Endothelial cell (in vitro differentiated cells): ENCODE data around the gene NREP. TPM values are rescaled to one million over a fixed set of nuclear protein-coding genes. Genes with fewer than 3 reads are reported as not detected.

Experiments
- DNase-seq: peaks from one replicate; pipeline ENCODE4 v3.0.0; 2021; ENCODE audit warnings: low spot score
- H3K27ac Mint-ChIP-seq: one replicate; pipeline ENCODE4 v1.8.0; 2021; ENCODE audit warnings: mixed read lengths, inconsistent platforms; ENCODE audit not compliant: unreplicated experiment
- H3K27me3 Mint-ChIP-seq: one replicate; pipeline ENCODE4 v1.8.0; 2021; ENCODE audit warnings: mild to moderate bottlenecking, moderate library complexity, mixed read lengths, inconsistent platforms; ENCODE audit not compliant: unreplicated experiment
- H3K36me3 Mint-ChIP-seq: one replicate; pipeline ENCODE4 v1.8.0; 2021; ENCODE audit warnings: mild to moderate bottlenecking, low read depth, mixed read lengths, inconsistent platforms; ENCODE audit not compliant: unreplicated experiment
- H3K4me1 Mint-ChIP-seq: one replicate; pipeline ENCODE4 v1.8.0; 2021; ENCODE audit warnings: mild to moderate bottlenecking, mixed read lengths, inconsistent platforms; ENCODE audit not compliant: unreplicated experiment
- H3K4me3 Mint-ChIP-seq: one replicate; pipeline ENCODE4 v1.8.0; 2021; ENCODE audit warnings: mild to moderate bottlenecking, mixed read lengths, inconsistent platforms; ENCODE audit not compliant: unreplicated experiment
- H3K9me3 Mint-ChIP-seq: one replicate; pipeline ENCODE4 v1.8.0; 2021; ENCODE audit warnings: mixed read lengths, inconsistent platforms; ENCODE audit not compliant: unreplicated experiment
- total RNA-seq: library from RNA; stranded (reverse); fragmentation: NEBNext Ultra II Directional; extraction: Animal tissue kit (Norgen Biotek cat#: 25700); gene quantifications from one replicate; pipeline ENCODE4 v1.2.1, GENCODE V29; 2021; ENCODE audit not compliant: unreplicated experiment
- TF ChIP-seq, protein P1 (sequence below): fragments of 200-600 bp; sonication (generic); IDR thresholded peaks from one replicate; pipeline ENCODE4 v1.5.0; 2021; ENCODE audit warnings: antibody characterized with exemption; ENCODE audit not compliant: unreplicated experiment

The NREP gene
- total RNA-seq, 1 donor from 2014 or later: 218 TPM

GRCh38 chr5:111783537-111783936 is 26.5 kb upstream of the NREP start:
- TF ChIP-seq, protein P1, sequence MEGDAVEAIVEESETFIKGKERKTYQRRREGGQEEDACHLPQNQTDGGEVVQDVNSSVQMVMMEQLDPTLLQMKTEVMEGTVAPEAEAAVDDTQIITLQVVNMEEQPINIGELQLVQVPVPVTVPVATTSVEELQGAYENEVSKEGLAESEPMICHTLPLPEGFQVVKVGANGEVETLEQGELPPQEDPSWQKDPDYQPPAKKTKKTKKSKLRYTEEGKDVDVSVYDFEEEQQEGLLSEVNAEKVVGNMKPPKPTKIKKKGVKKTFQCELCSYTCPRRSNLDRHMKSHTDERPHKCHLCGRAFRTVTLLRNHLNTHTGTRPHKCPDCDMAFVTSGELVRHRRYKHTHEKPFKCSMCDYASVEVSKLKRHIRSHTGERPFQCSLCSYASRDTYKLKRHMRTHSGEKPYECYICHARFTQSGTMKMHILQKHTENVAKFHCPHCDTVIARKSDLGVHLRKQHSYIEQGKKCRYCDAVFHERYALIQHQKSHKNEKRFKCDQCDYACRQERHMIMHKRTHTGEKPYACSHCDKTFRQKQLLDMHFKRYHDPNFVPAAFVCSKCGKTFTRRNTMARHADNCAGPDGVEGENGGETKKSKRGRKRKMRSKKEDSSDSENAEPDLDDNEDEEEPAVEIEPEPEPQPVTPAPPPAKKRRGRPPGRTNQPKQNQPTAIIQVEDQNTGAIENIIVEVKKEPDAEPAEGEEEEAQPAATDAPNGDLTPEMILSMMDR: no peak
- H3K9me3 Mint-ChIP-seq: no peaks in the 10 kb centered on the region
- H3K27ac Mint-ChIP-seq: no peak overlapping the region
- no peak overlapping the region for H3K4me3 Mint-ChIP-seq
- no peaks in the 10 kb centered on the region for H3K36me3 Mint-ChIP-seq
- H3K27me3 Mint-ChIP-seq: no peaks in the 10 kb centered on the region
- H3K4me1 Mint-ChIP-seq: peaks cover 6% of the 10 kb centered on the region
- DNase-seq: no peak

GRCh38 chr5:111782216-111782615 is 25.2 kb upstream of the NREP start:
- no peak for DNase-seq
- Mint-ChIP-seq H3K4me3 (no peak overlapping the region), H3K4me1 (peaks cover 6% of the 10 kb centered on the region), H3K27ac (no peak overlapping the region), H3K36me3 (no peaks in the 10 kb centered on the region), H3K9me3 (no peaks in the 10 kb centered on the region), H3K27me3 (no peaks in the 10 kb centered on the region)
- TF ChIP-seq, protein P1: no peak

DNA sequence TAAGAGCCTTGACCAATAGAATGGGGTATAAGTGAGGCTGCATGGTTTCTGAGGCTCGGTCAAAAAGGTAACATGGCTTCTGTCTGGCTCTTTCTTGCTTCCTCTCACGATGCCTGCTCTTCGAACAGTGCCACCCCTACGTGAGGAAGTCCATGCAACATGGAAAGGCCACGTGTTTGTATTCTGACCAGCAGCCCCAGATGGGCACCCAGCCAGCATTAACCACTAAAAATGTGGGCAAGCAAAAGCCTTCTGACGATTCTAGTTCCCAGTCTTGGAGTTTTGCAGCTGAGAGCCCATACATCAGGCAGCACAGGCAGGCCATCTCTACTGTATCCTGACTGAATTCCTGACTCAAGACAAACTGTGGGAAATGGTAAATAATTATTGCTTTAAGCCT is 24.2 kb upstream of the NREP start:
- H3K4me1 Mint-ChIP-seq: peaks cover 6% of the 10 kb centered on the region
- no peaks in the 10 kb centered on the region for H3K9me3 Mint-ChIP-seq
- DNase-seq: no peak

GRCh38 chr5:111779922-111780292 is 22.9 kb upstream of the NREP start:
- no peak for DNase-seq
- TF ChIP-seq, protein P1: no peak
- Mint-ChIP-seq H3K27ac (no peak overlapping the region), H3K4me1 (peaks cover under 1% of the 10 kb centered on the region), H3K4me3 (no peak overlapping the region), H3K27me3 (no peaks in the 10 kb centered on the region), H3K36me3 (no peaks in the 10 kb centered on the region), H3K9me3 (no peaks in the 10 kb centered on the region)

More for the DNA sequence above, 24.2 kb upstream of the NREP start:
- Mint-ChIP-seq H3K36me3 (no peaks in the 10 kb centered on the region), H3K27ac (no peak overlapping the region), H3K27me3 (no peaks in the 10 kb centered on the region), H3K4me3 (no peak overlapping the region)
- TF ChIP-seq, protein P1: no peak

GRCh38 chr5:111779260-111779921 is 22.4 kb upstream of the NREP start:
- no peak overlapping the region for H3K4me3 Mint-ChIP-seq
- H3K4me1 Mint-ChIP-seq: peaks cover 4% of the 10 kb centered on the region

More at GRCh38 chr5:111779260-111779921, 22.4 kb upstream of the NREP start:
- DNase-seq: no peak
- H3K27me3 Mint-ChIP-seq: no peaks in the 10 kb centered on the region
- no peaks in the 10 kb centered on the region for H3K36me3 Mint-ChIP-seq
- H3K9me3 Mint-ChIP-seq: no peaks in the 10 kb centered on the region
- TF ChIP-seq, protein P1: no peak
- H3K27ac Mint-ChIP-seq: no peak overlapping the region
